Measurements from ENCODE around the gene ATP1A4.

DNA sequence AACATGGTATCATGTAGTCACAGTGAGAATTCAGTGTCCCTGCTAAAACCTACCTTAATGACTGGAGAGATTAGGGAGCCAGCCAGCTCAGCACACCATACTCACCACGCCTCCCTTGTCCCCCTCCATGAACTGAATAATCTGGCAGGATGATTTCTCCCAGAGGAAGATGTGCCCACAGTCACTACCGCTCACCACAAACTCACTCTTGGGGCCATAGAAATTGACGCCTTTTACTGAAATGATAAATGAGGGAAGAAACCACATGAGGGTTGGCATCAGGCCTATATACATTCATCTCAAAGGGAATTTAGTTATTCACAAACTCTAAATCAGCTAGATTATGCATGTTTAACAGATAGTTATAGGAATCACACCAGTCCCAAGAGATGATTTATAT, 71.1 kb downstream of the ATP1A4 start:
- TF ChIP-seq POLR2A (IDR thresholded peaks at IDR 0.05) (no peak), CTCF (IDR thresholded peaks at IDR 0.05 in 4 of 5, conservative IDR thresholded peaks at IDR 0.05 in 1 of 5) (no peak)

All from gastrocnemius medialis (tissue), 4 donors.